Large intestine (tissue), 3 donors: ENCODE data around the gene RHOH. TPM values are rescaled to one million over a fixed set of nuclear protein-coding genes. Genes with fewer than 3 reads are reported as not detected.

Experiments
- DNase-seq, 2 donors: peaks; one replicate each; pipeline versions ENCODE4 v3.0.0 to v3.0.0-alpha.2; 2013
- H3K27ac ChIP-seq: one replicate; pipeline ENCODE4 v1.5.1; 2013; ENCODE audit warnings: low read length
- H3K27me3 ChIP-seq: 2 replicates; pipeline ENCODE4 v1.6.1; 2013; ENCODE audit warnings: low read length; ENCODE audit not compliant: control insufficient read depth, insufficient read depth
- H3K36me3 ChIP-seq: 2 replicates; pipeline ENCODE4 v1.6.1; 2013; ENCODE audit warnings: low read length; ENCODE audit not compliant: control insufficient read depth, insufficient read depth
- H3K4me1 ChIP-seq: one replicate; pipeline ENCODE4 v1.6.1; 2013; ENCODE audit warnings: low read length; ENCODE audit not compliant: control insufficient read depth, insufficient read depth
- H3K4me3 ChIP-seq: one replicate; pipeline ENCODE4 v1.5.1; 2013; ENCODE audit warnings: low read length
- H3K9me3 ChIP-seq: one replicate; pipeline ENCODE4 v1.6.1; 2013; ENCODE audit warnings: mild to moderate bottlenecking, low read depth, low read length, moderate library complexity; ENCODE audit not compliant: control insufficient read depth
- WGBS: methylation state at CpG from one replicate; pipeline ENCODE4 v1.1.5; 2013; ENCODE audit warnings: low lambda C conversion rate; ENCODE audit not compliant: insufficient coverage; 5-methylcytosine and 5-hydroxymethylcytosine counted together
- polyA plus RNA-seq: library from polyadenylated mRNA; unstranded; fragments of 120-200 nt; gene quantifications from one replicate; pipeline ENCODE4 v1.2.1, GENCODE V29; 2013

Gene RHOH
- polyA plus RNA-seq, 1 donor = 3.1 TPM

DNA sequence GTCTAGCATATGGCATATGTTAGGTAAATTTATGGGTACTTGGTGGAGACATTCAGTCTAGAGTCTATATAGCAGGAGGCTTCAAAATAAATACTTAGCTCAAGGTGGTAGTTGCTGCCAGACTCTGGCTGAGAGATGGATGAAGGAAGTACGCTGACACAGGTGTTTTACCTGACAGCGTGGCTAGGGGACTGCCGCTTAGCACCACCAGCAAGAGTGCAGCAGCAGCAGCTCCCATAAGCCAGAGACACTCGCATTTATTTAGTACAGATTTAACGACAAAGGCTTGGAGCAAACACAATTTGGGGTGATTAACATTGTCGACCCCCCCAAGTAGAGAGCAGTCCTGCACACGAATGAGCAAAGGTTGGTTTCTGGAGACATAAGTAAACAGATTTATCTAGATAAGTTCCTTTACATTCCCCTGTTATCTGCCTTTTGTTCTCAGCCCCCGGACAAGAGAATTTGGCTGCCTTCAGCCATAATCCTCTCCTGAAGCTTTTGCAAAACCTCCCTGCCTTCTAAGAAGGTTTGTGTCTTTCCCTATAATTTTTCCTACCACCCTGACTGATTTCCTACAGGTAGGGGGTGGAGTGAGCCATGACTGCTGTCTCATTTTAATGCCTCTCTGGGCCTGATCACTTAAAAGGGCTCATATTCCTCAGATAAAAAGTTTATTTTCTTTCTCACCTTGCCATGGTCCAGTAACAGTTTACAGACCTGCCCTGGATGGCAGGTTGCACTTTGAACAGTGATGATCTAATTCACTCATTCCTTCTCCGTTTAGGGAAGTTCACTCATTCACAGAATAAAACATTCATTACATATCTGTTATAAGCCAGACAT is 64.6 kb downstream of the RHOH start:
- Histone ChIP-seq H3K27me3 (no peaks in the 10 kb centered on the region), H3K9me3 (peaks cover 5% of the 10 kb centered on the region), H3K27ac (no peak overlapping the region), H3K4me1 (no peaks in the 10 kb centered on the region), H3K4me3 (no peak overlapping the region), H3K36me3 (no peaks in the 10 kb centered on the region)
- peak; percentile 31 to 55 for DNase-seq
- 20% methylated on average over 1 of the region's 9 CpGs for WGBS

GRCh38 chr4:40262077-40262528 is 65.3 kb downstream of the RHOH start:
- Histone ChIP-seq H3K27me3 (no peaks in the 10 kb centered on the region), H3K9me3 (peaks cover 5% of the 10 kb centered on the region), H3K36me3 (no peaks in the 10 kb centered on the region), H3K4me3 (no peak overlapping the region), H3K27ac (no peak overlapping the region), H3K4me1 (no peaks in the 10 kb centered on the region)
- DNase-seq = no peak

DNA sequence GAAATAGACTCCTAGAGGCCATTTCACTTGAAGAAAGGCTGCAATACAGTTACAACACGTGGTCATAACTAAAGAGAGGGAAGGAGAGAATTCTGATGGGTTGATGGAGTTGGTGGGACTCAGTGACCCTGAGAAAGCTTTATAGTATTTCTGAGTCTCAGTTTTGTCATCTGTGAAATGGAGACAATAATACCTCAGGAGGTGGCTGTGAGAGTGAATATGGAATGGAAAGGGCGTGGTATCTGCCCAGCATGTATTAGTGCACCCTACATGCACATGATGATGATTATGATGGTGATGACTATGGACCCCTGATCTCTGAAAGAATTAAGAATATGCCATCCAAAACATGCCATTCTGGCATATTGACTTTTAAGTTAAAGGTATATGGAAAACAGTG is 66.0 kb downstream of the RHOH start:
- H3K36me3 ChIP-seq = no peaks in the 10 kb centered on the region
- H3K4me3 ChIP-seq = no peak overlapping the region
- peaks cover 5% of the 10 kb centered on the region for H3K9me3 ChIP-seq
- H3K27ac ChIP-seq = no peak overlapping the region
- no peak for DNase-seq
- no peaks in the 10 kb centered on the region for H3K4me1 ChIP-seq
- no peaks in the 10 kb centered on the region for H3K27me3 ChIP-seq
- no CpG with 5 or more reads among the region's 2 CpGs for WGBS

GRCh38 chr4:40264497-40264896 is 67.7 kb downstream of the RHOH start:
- H3K4me3 ChIP-seq = no peak overlapping the region
- H3K27ac ChIP-seq = no peak overlapping the region
- no peaks in the 10 kb centered on the region for H3K4me1 ChIP-seq
- peaks cover 5% of the 10 kb centered on the region for H3K9me3 ChIP-seq
- peak; percentile 16 to 41 for DNase-seq
- no peaks in the 10 kb centered on the region for H3K27me3 ChIP-seq
- H3K36me3 ChIP-seq = no peaks in the 10 kb centered on the region
- WGBS = no CpG with 5 or more reads among the region's 6 CpGs

GRCh38 chr4:40264995-40265909 is 68.4 kb downstream of the RHOH start:
- Histone ChIP-seq H3K27me3 (no peaks in the 10 kb centered on the region), H3K27ac (no peak overlapping the region), H3K4me3 (no peak overlapping the region), H3K4me1 (no peaks in the 10 kb centered on the region), H3K36me3 (no peaks in the 10 kb centered on the region), H3K9me3 (peaks cover 5% of the 10 kb centered on the region)
- no peak for DNase-seq
- no CpG with 5 or more reads among the region's 15 CpGs for WGBS

DNA sequence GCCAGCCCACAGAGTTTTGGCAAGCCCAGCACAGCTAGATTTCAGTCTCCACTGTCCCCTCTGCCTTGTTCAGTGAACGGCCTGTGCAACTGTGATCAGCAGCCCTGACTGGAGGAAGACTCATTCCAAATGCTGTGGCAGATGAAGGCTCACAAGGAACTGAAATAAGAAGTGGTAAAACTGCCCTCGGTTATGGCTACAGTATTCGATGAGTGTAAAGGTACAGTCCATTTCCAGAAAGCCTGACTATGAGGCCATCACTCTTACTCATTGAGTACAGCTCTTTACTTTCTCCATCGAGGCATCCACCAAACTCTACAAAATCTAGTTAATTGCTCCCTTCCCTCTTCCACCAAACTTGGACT is 69.1 kb downstream of the RHOH start:
- DNase-seq = no peak
- Histone ChIP-seq H3K4me3 (no peak overlapping the region), H3K27ac (no peak overlapping the region), H3K27me3 (no peaks in the 10 kb centered on the region), H3K36me3 (no peaks in the 10 kb centered on the region), H3K9me3 (no peaks in the 10 kb centered on the region), H3K4me1 (no peaks in the 10 kb centered on the region)
- 100% methylated on average over 1 of the region's 4 CpGs for WGBS

DNA sequence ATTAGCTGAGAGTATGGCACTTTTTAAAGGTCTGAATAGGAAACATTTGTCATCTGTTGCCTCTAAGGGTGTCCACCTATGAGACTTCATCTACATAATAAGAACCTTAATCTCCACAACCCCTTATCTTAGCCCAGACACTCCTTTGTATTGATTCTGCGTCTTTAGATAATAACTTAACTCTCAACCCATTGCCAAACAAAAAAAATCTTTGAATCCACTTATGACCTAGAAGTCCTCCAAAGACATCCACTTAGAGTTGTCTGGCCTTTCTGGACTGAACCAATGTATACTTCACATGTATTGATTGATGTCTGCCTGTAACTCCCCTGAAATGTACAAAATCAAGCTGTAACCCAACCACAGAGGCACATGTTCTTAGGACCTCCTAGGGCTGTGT is 72.3 kb downstream of the RHOH start:
- no peak for DNase-seq
- H3K27ac ChIP-seq = no peak overlapping the region
- no peaks in the 10 kb centered on the region for H3K27me3 ChIP-seq
- no peaks in the 10 kb centered on the region for H3K9me3 ChIP-seq
- H3K4me1 ChIP-seq = no peaks in the 10 kb centered on the region
- WGBS = no CpG with 5 or more reads among the region's 1 CpG
- H3K4me3 ChIP-seq = no peak overlapping the region
- H3K36me3 ChIP-seq = no peaks in the 10 kb centered on the region

DNA sequence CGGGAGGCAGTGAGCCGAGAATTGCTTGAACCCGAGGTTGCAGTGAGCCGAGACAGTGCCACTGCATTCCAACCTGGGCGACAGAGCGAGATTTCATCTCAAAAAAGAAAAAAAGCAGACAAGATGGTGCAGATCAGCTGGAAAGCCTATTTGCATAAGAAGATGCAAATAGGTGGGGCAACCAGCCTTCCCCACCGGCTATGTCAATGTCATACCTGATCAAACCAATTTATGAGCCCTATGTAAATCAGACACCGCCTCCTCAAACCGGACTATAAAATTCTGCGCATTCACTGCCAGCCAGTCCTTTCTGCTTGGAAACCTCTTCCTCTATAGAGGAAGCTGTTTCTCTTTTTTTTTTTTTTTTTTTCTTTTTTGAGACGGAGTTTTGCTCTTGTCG is 73.8 kb downstream of the RHOH start:
- Histone ChIP-seq H3K27me3 (no peaks in the 10 kb centered on the region), H3K36me3 (no peaks in the 10 kb centered on the region), H3K4me1 (no peaks in the 10 kb centered on the region), H3K9me3 (no peaks in the 10 kb centered on the region), H3K27ac (no peak overlapping the region), H3K4me3 (no peak overlapping the region)
- no peak for DNase-seq
- WGBS = no CpG with 5 or more reads among the region's 12 CpGs

- Histone ChIP-seq H3K9me3 (no peaks in the 10 kb centered on the region), H3K36me3 (no peaks in the 10 kb centered on the region), H3K4me3 (no peak overlapping the region), H3K27me3 (no peaks in the 10 kb centered on the region), H3K27ac (no peak overlapping the region), H3K4me1 (no peaks in the 10 kb centered on the region)
- no peak for DNase-seq
- 80% methylated on average over 1 of the region's 3 CpGs for WGBS
Observed at GRCh38 chr4:40275065-40275730, 78.4 kb downstream of the RHOH start.

GRCh38 chr4:40276546-40276945 is 79.7 kb downstream of the RHOH start:
- no CpG with 5 or more reads among the region's 4 CpGs for WGBS
- no peaks in the 10 kb centered on the region for H3K9me3 ChIP-seq

More at GRCh38 chr4:40276546-40276945, 79.7 kb downstream of the RHOH start:
- Histone ChIP-seq H3K27me3 (no peaks in the 10 kb centered on the region), H3K36me3 (no peaks in the 10 kb centered on the region), H3K4me1 (no peaks in the 10 kb centered on the region), H3K4me3 (no peak overlapping the region), H3K27ac (no peak overlapping the region)
- no peak for DNase-seq
